ENCODE measurements around the gene PRCC.

PRCC gene

DNA sequence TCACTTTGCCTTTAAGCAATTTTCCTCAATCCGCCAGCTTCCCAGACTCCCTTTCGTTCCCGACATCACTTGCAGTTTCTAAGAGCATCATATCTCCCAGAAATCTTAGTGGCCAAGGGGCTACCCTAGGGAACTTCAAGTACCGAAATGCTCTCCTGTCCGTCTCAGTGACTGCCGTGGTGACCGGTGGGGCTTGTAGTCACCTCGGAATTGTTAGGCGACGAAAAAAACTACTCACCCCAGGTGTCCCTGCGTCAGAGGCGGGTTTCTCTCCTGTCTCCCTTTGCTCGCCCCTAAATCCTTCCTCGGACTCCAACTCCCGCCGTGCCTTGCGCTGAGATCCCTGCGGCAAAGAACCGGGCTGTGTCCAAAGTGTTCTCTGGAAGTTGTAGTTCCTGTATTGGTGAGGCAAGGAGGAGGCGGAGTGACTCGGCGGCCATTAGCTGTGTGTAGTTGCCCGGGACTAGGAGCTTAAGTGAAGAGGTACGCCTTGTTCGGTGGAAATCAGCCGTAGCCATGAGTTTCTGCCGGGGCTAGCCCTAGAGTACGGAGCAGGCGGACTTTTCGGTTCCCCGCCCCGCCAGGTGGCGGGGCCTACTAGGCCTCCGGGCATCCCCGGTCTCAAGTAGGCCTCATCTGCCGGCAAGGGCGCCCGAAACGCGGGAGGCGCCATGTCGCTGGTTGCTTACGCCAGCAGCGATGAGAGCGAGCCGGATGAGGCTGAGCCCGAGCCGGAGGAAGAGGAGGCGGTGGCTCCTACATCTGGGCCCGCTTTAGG is at the start of gene PRCC:
PRCC (plus strand) TSS at position 435 of the 778 bp plus-strand sequence; CDS start at position 672, 237 bp downstream.
- H3K9me3 ChIP-seq (ENCODE audit: control insufficient read depth, low read length): no peaks in the 10 kb centered on the region
- peak within 1 kb of the TSS; percentile 100 for H3K9ac ChIP-seq (ENCODE audit: low read length)
- peak; percentile 99 for DNase-seq (ENCODE audit: low read depth)
- H3K4me1 ChIP-seq (ENCODE audit: control insufficient read depth, insufficient read depth, low read length): peaks cover 27% of the 10 kb centered on the region
- peak within 1 kb of the TSS; percentile 98 for H3K4me3 ChIP-seq (ENCODE audit: low read length)
- peaks cover 14% of the 10 kb centered on the region for H3K36me3 ChIP-seq (ENCODE audit: control insufficient read depth, insufficient read depth, low read length, severe bottlenecking)
- no peaks in the 10 kb centered on the region for H3K27me3 ChIP-seq (replicated peaks; ENCODE audit: control insufficient read depth, insufficient read depth, low read length)

GRCh38 chr1:156721131-156721530 is 46.2 kb upstream of the PRCC start:
- peak; percentile 53 for DNase-seq (ENCODE audit: low read depth)
- no peaks in the 10 kb centered on the region for H3K27me3 ChIP-seq (replicated peaks; ENCODE audit: control insufficient read depth, insufficient read depth, low read length)
- no peak overlapping the region for H3K9ac ChIP-seq (ENCODE audit: low read length)
- H3K4me3 ChIP-seq (ENCODE audit: low read length): no peak overlapping the region
- H3K36me3 ChIP-seq (ENCODE audit: control insufficient read depth, insufficient read depth, low read length, severe bottlenecking): peaks cover 35% of the 10 kb centered on the region
- no peaks in the 10 kb centered on the region for H3K9me3 ChIP-seq (ENCODE audit: control insufficient read depth, low read length)
- H3K4me1 ChIP-seq (ENCODE audit: control insufficient read depth, insufficient read depth, low read length): peaks cover 17% of the 10 kb centered on the region

DNA sequence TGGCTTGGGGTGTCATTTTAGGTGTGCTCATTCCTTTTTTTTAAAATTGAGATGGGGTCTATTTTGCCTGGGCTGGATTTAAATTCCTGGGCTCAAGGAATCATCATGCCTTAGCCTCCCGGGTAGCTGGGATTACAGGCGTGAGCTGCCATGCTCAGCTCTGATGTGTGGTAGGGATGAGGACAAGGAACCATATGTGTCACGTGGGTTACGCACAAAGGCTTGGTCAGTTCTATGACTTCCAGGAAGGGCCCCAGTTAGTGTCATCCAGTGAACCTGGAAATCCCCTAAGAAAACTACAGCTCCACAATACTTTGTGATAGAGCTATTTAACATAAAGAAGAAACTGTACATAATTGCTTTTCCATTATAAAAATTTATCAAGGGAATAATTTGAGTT is 45.8 kb upstream of the PRCC start:
- Histone ChIP-seq H3K27me3 (replicated peaks; ENCODE audit: control insufficient read depth, insufficient read depth, low read length) (no peaks in the 10 kb centered on the region), H3K9me3 (ENCODE audit: control insufficient read depth, low read length) (no peaks in the 10 kb centered on the region), H3K36me3 (ENCODE audit: control insufficient read depth, insufficient read depth, low read length, severe bottlenecking) (peaks cover 35% of the 10 kb centered on the region), H3K4me3 (ENCODE audit: low read length) (no peak overlapping the region), H3K9ac (ENCODE audit: low read length) (no peak overlapping the region), H3K4me1 (ENCODE audit: control insufficient read depth, insufficient read depth, low read length) (peaks cover 21% of the 10 kb centered on the region)
- DNase-seq (ENCODE audit: low read depth): no peak

GRCh38 chr1:156725683-156726280 is 41.6 kb upstream of the PRCC start:
- Histone ChIP-seq H3K9ac (ENCODE audit: low read length) (peak overlapping the region; percentile 68), H3K36me3 (ENCODE audit: control insufficient read depth, insufficient read depth, low read length, severe bottlenecking) (peaks cover 32% of the 10 kb centered on the region)
- DNase-seq (ENCODE audit: low read depth): peak; percentile 96

GRCh38 chr1:156726549-156727226 is 40.6 kb upstream of the PRCC start:
- Histone ChIP-seq H3K27me3 (replicated peaks; ENCODE audit: control insufficient read depth, insufficient read depth, low read length) (no peaks in the 10 kb centered on the region), H3K4me1 (ENCODE audit: control insufficient read depth, insufficient read depth, low read length) (peaks cover 36% of the 10 kb centered on the region), H3K9ac (ENCODE audit: low read length) (peak overlapping the region; percentile 97), H3K36me3 (ENCODE audit: control insufficient read depth, insufficient read depth, low read length, severe bottlenecking) (peaks cover 26% of the 10 kb centered on the region), H3K9me3 (ENCODE audit: control insufficient read depth, low read length) (no peaks in the 10 kb centered on the region), H3K4me3 (ENCODE audit: low read length) (peak overlapping the region; percentile 100)
- DNase-seq (ENCODE audit: low read depth): peak; percentile 79

More at GRCh38 chr1:156725683-156726280, 41.6 kb upstream of the PRCC start:
- no peaks in the 10 kb centered on the region for H3K9me3 ChIP-seq (ENCODE audit: control insufficient read depth, low read length)
- peak overlapping the region; percentile 100 for H3K4me3 ChIP-seq (ENCODE audit: low read length)
- peaks cover 43% of the 10 kb centered on the region for H3K4me1 ChIP-seq (ENCODE audit: control insufficient read depth, insufficient read depth, low read length)
- H3K27me3 ChIP-seq (replicated peaks; ENCODE audit: control insufficient read depth, insufficient read depth, low read length): no peaks in the 10 kb centered on the region

DNA sequence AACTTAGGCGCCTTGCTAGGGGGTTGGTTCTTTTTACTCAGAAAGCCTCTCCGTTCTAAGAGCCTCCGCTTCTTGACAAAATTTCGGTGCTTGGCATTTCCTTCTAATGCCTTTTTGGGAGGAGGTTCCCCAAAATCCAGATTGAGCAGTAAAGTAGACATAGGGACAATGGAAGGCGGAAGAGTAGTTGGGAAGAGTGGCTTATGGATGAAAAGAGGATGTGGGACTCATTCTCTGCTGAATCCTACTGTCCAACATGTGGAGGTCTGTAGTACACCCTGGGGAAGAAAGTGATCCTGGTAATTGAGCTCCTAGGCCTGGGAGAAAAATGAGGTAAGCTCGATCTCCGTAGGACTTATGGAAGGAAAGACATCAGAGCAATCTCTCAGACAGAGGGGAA is 39.8 kb upstream of the PRCC start:
- Histone ChIP-seq H3K4me3 (ENCODE audit: low read length) (peak overlapping the region; percentile 100), H3K9me3 (ENCODE audit: control insufficient read depth, low read length) (no peaks in the 10 kb centered on the region), H3K4me1 (ENCODE audit: control insufficient read depth, insufficient read depth, low read length) (peaks cover 36% of the 10 kb centered on the region), H3K36me3 (ENCODE audit: control insufficient read depth, insufficient read depth, low read length, severe bottlenecking) (peaks cover 26% of the 10 kb centered on the region), H3K9ac (ENCODE audit: low read length) (peak overlapping the region; percentile 97), H3K27me3 (replicated peaks; ENCODE audit: control insufficient read depth, insufficient read depth, low read length) (no peaks in the 10 kb centered on the region)
- no peak for DNase-seq (ENCODE audit: low read depth)

GRCh38 chr1:156727926-156728598 is 39.3 kb upstream of the PRCC start, which contains the start of gene METTL25B:
METTL25B (plus strand) TSS chr1:156728469; CDS start chr1:156729105, 636 bp downstream.
- Histone ChIP-seq H3K36me3 (ENCODE audit: control insufficient read depth, insufficient read depth, low read length, severe bottlenecking) (peaks cover 25% of the 10 kb centered on the region), H3K9me3 (ENCODE audit: control insufficient read depth, low read length) (no peaks in the 10 kb centered on the region)

GRCh38 chr1:156728599-156729462 is 38.5 kb upstream of the PRCC start, which contains the start of gene ISG20L2:
ISG20L2 (minus strand) TSS chr1:156728766; CDS start chr1:156727652, 1,114 bp downstream.
- Histone ChIP-seq H3K4me1 (ENCODE audit: control insufficient read depth, insufficient read depth, low read length) (peaks cover 36% of the 10 kb centered on the region), H3K9me3 (ENCODE audit: control insufficient read depth, low read length) (no peaks in the 10 kb centered on the region), H3K9ac (ENCODE audit: low read length) (peak within 1 kb of the TSS; percentile 97), H3K36me3 (ENCODE audit: control insufficient read depth, insufficient read depth, low read length, severe bottlenecking) (peaks cover 20% of the 10 kb centered on the region), H3K27me3 (replicated peaks; ENCODE audit: control insufficient read depth, insufficient read depth, low read length) (no peaks in the 10 kb centered on the region), H3K4me3 (ENCODE audit: low read length) (peak within 1 kb of the TSS; percentile 100)
- peak; percentile 99 for DNase-seq (ENCODE audit: low read depth)

More at GRCh38 chr1:156727926-156728598, 39.3 kb upstream of the PRCC start, which contains the start of gene METTL25B:
- Histone ChIP-seq H3K4me3 (ENCODE audit: low read length) (peak within 1 kb of the TSS; percentile 100), H3K4me1 (ENCODE audit: control insufficient read depth, insufficient read depth, low read length) (peaks cover 36% of the 10 kb centered on the region), H3K9ac (ENCODE audit: low read length) (peak within 1 kb of the TSS; percentile 97), H3K27me3 (replicated peaks; ENCODE audit: control insufficient read depth, insufficient read depth, low read length) (no peaks in the 10 kb centered on the region)
- DNase-seq (ENCODE audit: low read depth): peak; percentile 91

- no peak for DNase-seq (ENCODE audit: low read depth)
- Histone ChIP-seq H3K27me3 (replicated peaks; ENCODE audit: control insufficient read depth, insufficient read depth, low read length) (no peaks in the 10 kb centered on the region), H3K9ac (ENCODE audit: low read length) (no peak overlapping the region), H3K4me3 (ENCODE audit: low read length) (no peak overlapping the region), H3K36me3 (ENCODE audit: control insufficient read depth, insufficient read depth, low read length, severe bottlenecking) (peaks cover 38% of the 10 kb centered on the region), H3K9me3 (ENCODE audit: control insufficient read depth, low read length) (no peaks in the 10 kb centered on the region), H3K4me1 (ENCODE audit: control insufficient read depth, insufficient read depth, low read length) (peaks cover 8% of the 10 kb centered on the region)
Measured at GRCh38 chr1:156733989-156734584, 33.2 kb upstream of the PRCC start.

- Histone ChIP-seq H3K4me1 (ENCODE audit: control insufficient read depth, insufficient read depth, low read length) (peaks cover 15% of the 10 kb centered on the region), H3K36me3 (ENCODE audit: control insufficient read depth, insufficient read depth, low read length, severe bottlenecking) (peaks cover 48% of the 10 kb centered on the region), H3K9ac (ENCODE audit: low read length) (no peak overlapping the region), H3K9me3 (ENCODE audit: control insufficient read depth, low read length) (no peaks in the 10 kb centered on the region), H3K4me3 (ENCODE audit: low read length) (no peak overlapping the region), H3K27me3 (replicated peaks; ENCODE audit: control insufficient read depth, insufficient read depth, low read length) (no peaks in the 10 kb centered on the region)
- DNase-seq (ENCODE audit: low read depth): no peak
Measured at GRCh38 chr1:156738407-156738806, 28.9 kb upstream of the PRCC start.

Measured in adipocyte (in vitro differentiated cells).